Measurements from ENCODE around the gene SEL1L. TPM values are rescaled to one million over a fixed set of nuclear protein-coding genes. Genes with fewer than 3 reads are reported as not detected.
A peak's percentile ranks its signal among the peaks of the same experiment; 100 is the strongest.

The SEL1L gene
- total and polyA plus RNA-seq, 2 of the 13 experiments (the other 11 are each of a cell fraction or from before 2014, with no cell fraction given): 15.3 to 61.0 TPM

- TF ChIP-seq, protein P1, sequence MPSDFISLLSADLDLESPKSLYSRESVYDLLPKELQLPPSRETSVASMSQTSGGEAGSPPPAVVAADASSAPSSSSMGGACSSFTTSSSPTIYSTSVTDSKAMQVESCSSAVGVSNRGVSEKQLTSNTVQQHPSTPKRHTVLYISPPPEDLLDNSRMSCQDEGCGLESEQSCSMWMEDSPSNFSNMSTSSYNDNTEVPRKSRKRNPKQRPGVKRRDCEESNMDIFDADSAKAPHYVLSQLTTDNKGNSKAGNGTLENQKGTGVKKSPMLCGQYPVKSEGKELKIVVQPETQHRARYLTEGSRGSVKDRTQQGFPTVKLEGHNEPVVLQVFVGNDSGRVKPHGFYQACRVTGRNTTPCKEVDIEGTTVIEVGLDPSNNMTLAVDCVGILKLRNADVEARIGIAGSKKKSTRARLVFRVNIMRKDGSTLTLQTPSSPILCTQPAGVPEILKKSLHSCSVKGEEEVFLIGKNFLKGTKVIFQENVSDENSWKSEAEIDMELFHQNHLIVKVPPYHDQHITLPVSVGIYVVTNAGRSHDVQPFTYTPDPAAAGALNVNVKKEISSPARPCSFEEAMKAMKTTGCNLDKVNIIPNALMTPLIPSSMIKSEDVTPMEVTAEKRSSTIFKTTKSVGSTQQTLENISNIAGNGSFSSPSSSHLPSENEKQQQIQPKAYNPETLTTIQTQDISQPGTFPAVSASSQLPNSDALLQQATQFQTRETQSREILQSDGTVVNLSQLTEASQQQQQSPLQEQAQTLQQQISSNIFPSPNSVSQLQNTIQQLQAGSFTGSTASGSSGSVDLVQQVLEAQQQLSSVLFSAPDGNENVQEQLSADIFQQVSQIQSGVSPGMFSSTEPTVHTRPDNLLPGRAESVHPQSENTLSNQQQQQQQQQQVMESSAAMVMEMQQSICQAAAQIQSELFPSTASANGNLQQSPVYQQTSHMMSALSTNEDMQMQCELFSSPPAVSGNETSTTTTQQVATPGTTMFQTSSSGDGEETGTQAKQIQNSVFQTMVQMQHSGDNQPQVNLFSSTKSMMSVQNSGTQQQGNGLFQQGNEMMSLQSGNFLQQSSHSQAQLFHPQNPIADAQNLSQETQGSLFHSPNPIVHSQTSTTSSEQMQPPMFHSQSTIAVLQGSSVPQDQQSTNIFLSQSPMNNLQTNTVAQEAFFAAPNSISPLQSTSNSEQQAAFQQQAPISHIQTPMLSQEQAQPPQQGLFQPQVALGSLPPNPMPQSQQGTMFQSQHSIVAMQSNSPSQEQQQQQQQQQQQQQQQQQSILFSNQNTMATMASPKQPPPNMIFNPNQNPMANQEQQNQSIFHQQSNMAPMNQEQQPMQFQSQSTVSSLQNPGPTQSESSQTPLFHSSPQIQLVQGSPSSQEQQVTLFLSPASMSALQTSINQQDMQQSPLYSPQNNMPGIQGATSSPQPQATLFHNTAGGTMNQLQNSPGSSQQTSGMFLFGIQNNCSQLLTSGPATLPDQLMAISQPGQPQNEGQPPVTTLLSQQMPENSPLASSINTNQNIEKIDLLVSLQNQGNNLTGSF (CRISPR knock-in tag; IDR thresholded peaks at IDR 0.05): no peak
- TF ChIP-seq KLF16 (CRISPR knock-in tag; IDR thresholded peaks at IDR 0.05) (0 out of 4 replicates have a peak, but pooled peaks of 1 of the 2 experiments have one; percentile 50), RNF219 (CRISPR knock-in tag; IDR thresholded peaks at IDR 0.05) (no peak), YY1 (IDR thresholded peaks at IDR 0.05; ENCODE audit: insufficient read depth, insufficient replicate concordance, low read depth, low read length) (peak; percentile 9), FOXP4 (CRISPR knock-in tag; IDR thresholded peaks at IDR 0.05) (no peak), ZNF670 (CRISPR knock-in tag; IDR thresholded peaks at IDR 0.05; ENCODE audit: borderline replicate concordance) (no peak)
- TF ChIP-seq, protein P2, sequence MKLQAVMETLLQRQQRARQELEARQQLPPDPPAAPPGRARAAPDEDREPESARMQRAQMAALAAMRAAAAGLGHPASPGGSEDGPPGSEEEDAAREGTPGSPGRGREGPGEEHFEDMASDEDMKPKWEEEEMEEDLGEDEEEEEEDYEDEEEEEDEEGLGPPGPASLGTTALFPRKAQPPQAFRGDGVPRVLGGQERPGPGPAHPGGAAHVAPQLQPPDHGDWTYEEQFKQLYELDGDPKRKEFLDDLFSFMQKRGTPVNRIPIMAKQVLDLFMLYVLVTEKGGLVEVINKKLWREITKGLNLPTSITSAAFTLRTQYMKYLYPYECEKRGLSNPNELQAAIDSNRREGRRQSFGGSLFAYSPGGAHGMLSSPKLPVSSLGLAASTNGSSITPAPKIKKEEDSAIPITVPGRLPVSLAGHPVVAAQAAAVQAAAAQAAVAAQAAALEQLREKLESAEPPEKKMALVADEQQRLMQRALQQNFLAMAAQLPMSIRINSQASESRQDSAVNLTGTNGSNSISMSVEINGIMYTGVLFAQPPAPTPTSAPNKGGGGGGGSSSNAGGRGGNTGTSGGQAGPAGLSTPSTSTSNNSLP (IDR thresholded peaks at IDR 0.05; ENCODE audit: low read depth, low read length): peak; percentile 28; the same call in 1 of the 2 replicates
- TF ChIP-seq, protein P3, sequence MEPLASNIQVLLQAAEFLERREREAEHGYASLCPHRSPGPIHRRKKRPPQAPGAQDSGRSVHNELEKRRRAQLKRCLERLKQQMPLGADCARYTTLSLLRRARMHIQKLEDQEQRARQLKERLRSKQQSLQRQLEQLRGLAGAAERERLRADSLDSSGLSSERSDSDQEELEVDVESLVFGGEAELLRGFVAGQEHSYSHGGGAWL (CRISPR knock-in tag; IDR thresholded peaks at IDR 0.05): peak; percentile 58
These were observed at the start of gene SEL1L (continued) for GRCh38 chr14:81533536-81534343.
